Hepatocyte (in vitro differentiated cells): ENCODE measurements around the gene GMEB2.

Experiments used
- EZH2 ChIP-seq: fragments of 200-600 bp; sonication (generic); IDR thresholded peaks from 2 replicates; pipeline ENCODE4 v1.6.1; 2016; ENCODE audit warnings: antibody characterized with exemption, mild to moderate bottlenecking, borderline replicate concordance
- EZH2phosphoT487 ChIP-seq: fragments of 200-600 bp; sonication (generic); IDR thresholded peaks from one replicate; pipeline ENCODE4 v1.6.1; 2018; ENCODE audit warnings: antibody characterized with exemption, mild to moderate bottlenecking, low read depth, moderate library complexity; ENCODE audit not compliant: unreplicated experiment, severe bottlenecking
- TF ChIP-seq, protein P1 (sequence below): fragments of 200-600 bp; sonication (generic); IDR thresholded peaks from 2 replicates; pipeline ENCODE4 v1.5.1; 2016; ENCODE audit warnings: antibody characterized with exemption, mild to moderate bottlenecking; ENCODE audit not compliant: poor library complexity

DNA sequence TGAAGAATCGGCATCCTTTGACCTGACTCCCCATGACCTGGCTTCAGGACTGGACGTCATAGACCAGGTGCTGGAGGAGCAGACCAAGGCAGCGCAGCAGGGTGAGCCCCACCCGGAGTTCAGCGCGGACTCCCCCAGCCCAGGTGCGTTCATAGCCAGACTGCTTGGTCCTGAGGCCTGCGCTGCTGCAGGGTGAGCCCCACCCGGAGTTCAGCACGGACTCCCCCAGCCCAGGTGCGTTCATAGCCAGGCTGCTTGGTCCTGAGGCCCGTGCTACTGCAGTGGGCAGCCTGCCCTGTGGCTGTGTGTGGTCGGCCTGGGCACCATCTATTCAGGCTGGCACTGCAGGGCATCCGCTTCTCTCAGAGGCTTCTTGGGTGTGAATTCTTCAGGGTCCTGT is 47.0 kb upstream of the GMEB2 start:
- TF ChIP-seq, protein P1, sequence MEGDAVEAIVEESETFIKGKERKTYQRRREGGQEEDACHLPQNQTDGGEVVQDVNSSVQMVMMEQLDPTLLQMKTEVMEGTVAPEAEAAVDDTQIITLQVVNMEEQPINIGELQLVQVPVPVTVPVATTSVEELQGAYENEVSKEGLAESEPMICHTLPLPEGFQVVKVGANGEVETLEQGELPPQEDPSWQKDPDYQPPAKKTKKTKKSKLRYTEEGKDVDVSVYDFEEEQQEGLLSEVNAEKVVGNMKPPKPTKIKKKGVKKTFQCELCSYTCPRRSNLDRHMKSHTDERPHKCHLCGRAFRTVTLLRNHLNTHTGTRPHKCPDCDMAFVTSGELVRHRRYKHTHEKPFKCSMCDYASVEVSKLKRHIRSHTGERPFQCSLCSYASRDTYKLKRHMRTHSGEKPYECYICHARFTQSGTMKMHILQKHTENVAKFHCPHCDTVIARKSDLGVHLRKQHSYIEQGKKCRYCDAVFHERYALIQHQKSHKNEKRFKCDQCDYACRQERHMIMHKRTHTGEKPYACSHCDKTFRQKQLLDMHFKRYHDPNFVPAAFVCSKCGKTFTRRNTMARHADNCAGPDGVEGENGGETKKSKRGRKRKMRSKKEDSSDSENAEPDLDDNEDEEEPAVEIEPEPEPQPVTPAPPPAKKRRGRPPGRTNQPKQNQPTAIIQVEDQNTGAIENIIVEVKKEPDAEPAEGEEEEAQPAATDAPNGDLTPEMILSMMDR: no peak
- no peak for TF ChIP-seq EZH2
- TF ChIP-seq EZH2phosphoT487: no peak
